MM.1S (cell line): ENCODE measurements around the gene MAGI3.

ENCODE experiments used
- DNase-seq: peaks from one replicate; pipeline ENCODE4 v3.0.0-alpha.2; 2015
- H2AFZ ChIP-seq: fragments of 300-600 bp; sonication (generic); 2 replicates; pipeline ENCODE4 v1.6.0; 2016; ENCODE audit warnings: antibody characterized with exemption, low read length
- H3F3A ChIP-seq: fragments of 300-600 bp; sonication (generic); 2 replicates; pipeline ENCODE4 v1.6.1; 2016; ENCODE audit warnings: mild to moderate bottlenecking, antibody characterized with exemption, low read length, moderate library complexity, mixed read lengths; ENCODE audit not compliant: insufficient read depth
- H3K27ac ChIP-seq: fragments of 300-600 bp; sonication (generic); 2 replicates; pipeline ENCODE4 v1.5.1; 2016; ENCODE audit warnings: mild to moderate bottlenecking, low read length
- H3K27me3 ChIP-seq: fragments of 300-600 bp; sonication (generic); replicated peaks from 2 replicates; pipeline ENCODE4 v1.6.0; 2016; ENCODE audit warnings: low read length; ENCODE audit not compliant: insufficient read depth
- H3K36me3 ChIP-seq: fragments of 300-600 bp; sonication (generic); replicated peaks from 2 replicates; pipeline ENCODE4 v1.6.1; 2016; ENCODE audit warnings: mild to moderate bottlenecking, low read length, mixed read lengths; ENCODE audit not compliant: insufficient read depth
- H3K4me1 ChIP-seq: fragments of 300-600 bp; sonication (generic); 2 replicates; pipeline ENCODE4 v1.6.1; 2016; ENCODE audit warnings: low read length, mixed read lengths
- H3K4me2 ChIP-seq: fragments of 300-600 bp; sonication (generic); 2 replicates; pipeline ENCODE4 v1.6.0; 2016; ENCODE audit warnings: low read depth, low read length
- H3K4me3 ChIP-seq: fragments of 300-600 bp; sonication (generic); 2 replicates; pipeline ENCODE4 v1.5.1; 2016; ENCODE audit warnings: low read length, mixed read lengths
- H3K79me2 ChIP-seq: fragments of 300-600 bp; sonication (generic); 2 replicates; pipeline ENCODE4 v1.6.1; 2016; ENCODE audit warnings: mixed run types, low read length, mixed read lengths
- H3K9ac ChIP-seq: fragments of 300-600 bp; sonication (generic); 2 replicates; pipeline ENCODE4 v1.6.1; 2016; ENCODE audit warnings: low read length, mixed read lengths
- H3K9me2 ChIP-seq: fragments of 300-600 bp; sonication (generic); replicated peaks from 2 replicates; pipeline ENCODE4 v1.6.1; 2016; ENCODE audit warnings: mild to moderate bottlenecking, low read length, mixed read lengths; ENCODE audit not compliant: insufficient read depth
- H3K9me3 ChIP-seq: fragments of 300-600 bp; sonication (generic); replicated peaks from 2 replicates; pipeline ENCODE4 v1.6.1; 2016; ENCODE audit warnings: mild to moderate bottlenecking, low read length, mixed read lengths; ENCODE audit not compliant: insufficient read depth
- H4K20me1 ChIP-seq: fragments of 300-600 bp; sonication (generic); 2 replicates; pipeline ENCODE4 v1.6.1; 2016; ENCODE audit warnings: mild to moderate bottlenecking, low read length, moderate library complexity, mixed read lengths; ENCODE audit not compliant: insufficient read depth
- EZH2 ChIP-seq: fragments of 300-600 bp; sonication (generic); optimal IDR thresholded peaks from 2 replicates; pipeline ENCODE3; 2017; ENCODE audit warnings: low read depth, mild to moderate bottlenecking, antibody characterized with exemption, low read length, mixed read lengths
- EZH2phosphoT487 ChIP-seq: fragments of 300-600 bp; sonication (generic); IDR thresholded peaks from 2 replicates; pipeline ENCODE4 v1.6.1; 2018; ENCODE audit warnings: antibody characterized with exemption, low read length
- TF ChIP-seq, protein P1 (sequence below): fragments of 300-600 bp; sonication (generic); IDR thresholded peaks from 2 replicates; pipeline ENCODE4 v1.5.1; 2016; ENCODE audit warnings: antibody characterized with exemption, low read length, mixed read lengths

The MAGI3 gene

DNA sequence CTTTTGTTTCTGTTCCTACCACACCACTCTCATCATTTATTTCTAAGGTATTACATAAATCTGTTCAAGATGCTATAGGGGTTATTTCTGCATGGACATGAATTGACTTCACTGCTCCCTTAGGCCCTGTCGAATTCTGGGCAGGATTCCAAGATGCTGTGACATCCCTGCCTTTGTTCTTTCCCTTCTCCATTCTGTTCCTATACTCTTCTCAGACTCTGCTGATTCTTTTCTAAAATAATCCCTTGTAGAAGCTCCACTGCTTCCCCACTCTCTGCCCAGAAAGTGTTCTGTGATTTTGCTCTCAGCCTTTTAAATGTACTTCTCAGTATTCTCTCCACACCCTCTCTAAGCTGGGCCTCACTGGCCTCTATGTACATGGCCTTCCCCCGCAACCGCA, 269.8 kb downstream of the MAGI3 start:
- Histone ChIP-seq H3K4me2 (no peak overlapping the region), H3K4me3 (no peak overlapping the region), H3K9me2 (no peaks in the 10 kb centered on the region), H3F3A (0 out of 2 replicates have a peak, but pooled peaks cover 10% of the 10 kb centered on the region), H3K27ac (no peak overlapping the region), H4K20me1 (no peaks in the 10 kb centered on the region), H2AFZ (no peak overlapping the region), H3K9me3 (no peaks in the 10 kb centered on the region), H3K79me2 (no peaks in the 10 kb centered on the region), H3K9ac (no peak overlapping the region), H3K4me1 (peaks cover 25% of the 10 kb centered on the region), H3K27me3 (no peaks in the 10 kb centered on the region), H3K36me3 (no peaks in the 10 kb centered on the region)
- TF ChIP-seq EZH2phosphoT487 (no peak), EZH2 (no peak)
- TF ChIP-seq, protein P1, sequence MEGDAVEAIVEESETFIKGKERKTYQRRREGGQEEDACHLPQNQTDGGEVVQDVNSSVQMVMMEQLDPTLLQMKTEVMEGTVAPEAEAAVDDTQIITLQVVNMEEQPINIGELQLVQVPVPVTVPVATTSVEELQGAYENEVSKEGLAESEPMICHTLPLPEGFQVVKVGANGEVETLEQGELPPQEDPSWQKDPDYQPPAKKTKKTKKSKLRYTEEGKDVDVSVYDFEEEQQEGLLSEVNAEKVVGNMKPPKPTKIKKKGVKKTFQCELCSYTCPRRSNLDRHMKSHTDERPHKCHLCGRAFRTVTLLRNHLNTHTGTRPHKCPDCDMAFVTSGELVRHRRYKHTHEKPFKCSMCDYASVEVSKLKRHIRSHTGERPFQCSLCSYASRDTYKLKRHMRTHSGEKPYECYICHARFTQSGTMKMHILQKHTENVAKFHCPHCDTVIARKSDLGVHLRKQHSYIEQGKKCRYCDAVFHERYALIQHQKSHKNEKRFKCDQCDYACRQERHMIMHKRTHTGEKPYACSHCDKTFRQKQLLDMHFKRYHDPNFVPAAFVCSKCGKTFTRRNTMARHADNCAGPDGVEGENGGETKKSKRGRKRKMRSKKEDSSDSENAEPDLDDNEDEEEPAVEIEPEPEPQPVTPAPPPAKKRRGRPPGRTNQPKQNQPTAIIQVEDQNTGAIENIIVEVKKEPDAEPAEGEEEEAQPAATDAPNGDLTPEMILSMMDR: no peak
- no peak for DNase-seq

DNA sequence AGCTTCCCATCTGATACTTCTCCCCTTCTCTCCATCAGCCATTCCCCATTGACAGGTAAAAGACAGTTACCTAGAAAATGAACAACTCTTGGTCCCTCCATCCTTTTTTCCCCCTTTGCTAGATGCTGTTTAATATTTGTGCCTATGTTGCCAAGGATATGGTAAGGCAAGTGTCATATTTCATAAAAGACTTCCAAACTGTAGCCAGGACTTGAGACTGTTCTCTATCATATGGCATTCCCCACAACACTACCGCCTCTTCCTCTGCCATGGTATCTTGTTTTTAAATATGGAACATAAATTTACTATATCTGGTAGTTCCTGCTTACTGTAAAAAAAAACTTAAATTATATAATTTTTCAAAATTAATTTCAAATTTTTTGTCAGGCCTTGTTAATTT, 271.8 kb downstream of the MAGI3 start:
- no peaks in the 10 kb centered on the region for H3K9me2 ChIP-seq
- H3K4me2 ChIP-seq: no peak overlapping the region
- H3K27ac ChIP-seq: no peak overlapping the region
- H3K9ac ChIP-seq: no peak overlapping the region
- no peaks in the 10 kb centered on the region for H4K20me1 ChIP-seq
- peaks cover 12% of the 10 kb centered on the region; the same call in 1 of the 2 replicates for H3K4me1 ChIP-seq
- H3K9me3 ChIP-seq: no peaks in the 10 kb centered on the region
- no peak overlapping the region for H2AFZ ChIP-seq
- no peaks in the 10 kb centered on the region for H3K36me3 ChIP-seq
- 0 out of 2 replicates have a peak, but pooled peaks cover 4% of the 10 kb centered on the region for H3F3A ChIP-seq
- no peak for DNase-seq
- no peaks in the 10 kb centered on the region for H3K27me3 ChIP-seq
- no peak for TF ChIP-seq EZH2
- no peaks in the 10 kb centered on the region for H3K79me2 ChIP-seq
- H3K4me3 ChIP-seq: no peak overlapping the region

DNA sequence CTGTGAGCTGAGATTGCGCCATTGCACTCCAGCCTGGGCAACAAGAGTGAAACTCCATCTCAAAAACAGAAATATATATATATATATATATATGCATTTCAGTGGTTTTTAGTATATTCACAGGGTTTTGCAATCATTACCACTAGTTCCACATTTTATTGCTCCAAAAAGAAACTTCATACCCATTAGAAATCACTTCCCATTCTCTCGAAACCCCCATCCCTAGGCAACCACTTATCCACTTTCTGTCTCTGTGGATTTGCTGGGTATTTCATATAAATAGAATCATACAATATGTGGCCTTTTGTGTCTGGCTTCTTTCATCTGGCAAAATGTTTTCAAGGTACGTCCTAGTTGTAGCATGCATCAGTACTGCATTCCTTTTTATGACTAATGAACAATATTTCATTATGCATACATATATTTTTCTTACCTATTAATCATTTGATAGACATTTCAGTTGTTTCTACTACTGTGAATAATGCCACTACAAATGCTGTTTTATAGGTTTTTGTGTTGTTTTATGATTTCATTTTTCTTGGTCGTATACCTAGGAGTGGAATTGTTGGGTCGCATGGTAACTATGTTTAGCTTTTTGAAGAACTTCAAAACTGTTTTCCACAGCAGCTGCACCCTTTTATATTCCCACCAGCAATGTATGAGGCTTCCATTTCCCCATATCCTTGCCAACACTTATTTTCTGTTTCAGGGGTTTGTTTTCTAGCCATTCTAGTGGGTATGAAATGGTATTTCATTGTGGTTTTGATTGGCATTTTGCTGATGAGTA, 273.0 kb downstream of the MAGI3 start:
- H3K36me3 ChIP-seq: no peaks in the 10 kb centered on the region
- no peaks in the 10 kb centered on the region for H3F3A ChIP-seq
- H3K4me3 ChIP-seq: no peak overlapping the region
- no peak for DNase-seq
- H3K9me3 ChIP-seq: no peaks in the 10 kb centered on the region
- no peaks in the 10 kb centered on the region for H3K9me2 ChIP-seq
- no peak overlapping the region for H3K4me2 ChIP-seq
- no peaks in the 10 kb centered on the region for H3K27me3 ChIP-seq
- peaks cover 1% of the 10 kb centered on the region; the same call in 1 of the 2 replicates for H3K4me1 ChIP-seq
- TF ChIP-seq EZH2 (no peak), EZH2phosphoT487 (no peak)
- TF ChIP-seq, protein P1: no peak
- H3K9ac ChIP-seq: no peak overlapping the region
- no peak overlapping the region for H2AFZ ChIP-seq
- H3K79me2 ChIP-seq: no peaks in the 10 kb centered on the region
- H4K20me1 ChIP-seq: no peaks in the 10 kb centered on the region
- H3K27ac ChIP-seq: no peak overlapping the region

DNA sequence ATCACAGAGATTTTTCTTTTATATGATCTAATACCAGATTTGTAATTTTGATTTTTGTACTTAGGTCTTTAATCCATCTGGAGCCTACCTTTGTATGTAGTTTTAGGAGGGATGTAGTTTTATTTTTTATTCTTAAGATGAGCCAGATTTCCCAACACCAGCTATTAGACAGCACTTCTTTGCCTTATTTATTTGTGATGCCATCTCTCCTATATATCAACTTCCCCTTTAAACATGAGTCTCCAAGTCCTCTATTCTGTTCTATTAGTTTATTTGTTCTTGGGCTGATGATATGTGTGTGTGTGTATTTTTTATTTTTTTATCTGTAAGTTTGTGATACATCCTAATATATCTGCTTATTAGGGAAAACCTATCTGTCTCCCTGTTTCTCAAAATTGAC, 274.8 kb downstream of the MAGI3 start:
- no peaks in the 10 kb centered on the region for H3K79me2 ChIP-seq
- no peak overlapping the region for H3K9ac ChIP-seq
- H3K4me2 ChIP-seq: no peak overlapping the region
- DNase-seq: no peak
- H3K27me3 ChIP-seq: no peaks in the 10 kb centered on the region
- no peaks in the 10 kb centered on the region for H3K36me3 ChIP-seq
- H2AFZ ChIP-seq: no peak overlapping the region
- TF ChIP-seq EZH2: no peak
- no peaks in the 10 kb centered on the region for H3K9me2 ChIP-seq
- no peaks in the 10 kb centered on the region for H3K4me1 ChIP-seq
- no peak overlapping the region for H3K27ac ChIP-seq
- no peaks in the 10 kb centered on the region for H3F3A ChIP-seq
- no peak overlapping the region for H3K4me3 ChIP-seq
- no peaks in the 10 kb centered on the region for H4K20me1 ChIP-seq
- H3K9me3 ChIP-seq: no peaks in the 10 kb centered on the region
